Middle frontal gyrus (tissue), 1 donor: ENCODE data around the gene COL25A1.
"Not testable (repeated sequence)": the region's sequence is repeated elsewhere in the genome, so short reads cannot be mapped to it uniquely, and the experiment has no call there.

Experiments used
- DNase-seq: peaks from one replicate; pipeline ENCODE4 v3.0.0-alpha.2; 2015; ENCODE audit warnings: low spot score; ENCODE audit errors: extremely low spot score

Gene COL25A1

GRCh38 chr4:108965472-108966076 is 336.9 kb downstream of the COL25A1 start:
- no peak for DNase-seq

- DNase-seq, result no peak
These were observed 337.4 kb downstream of the COL25A1 start for GRCh38 chr4:108965016-108965415.

GRCh38 chr4:108963910-108964309 is 338.5 kb downstream of the COL25A1 start:
- DNase-seq, result no peak

- DNase-seq, result no peak
These were observed 343.0 kb downstream of the COL25A1 start for GRCh38 chr4:108959491-108959890.

GRCh38 chr4:108954880-108955279 is 347.6 kb downstream of the COL25A1 start:
- no peak for DNase-seq

- no peak for DNase-seq
These were observed 348.5 kb downstream of the COL25A1 start for GRCh38 chr4:108953941-108954340.

GRCh38 chr4:108950158-108950915 is 352.1 kb downstream of the COL25A1 start:
- no peak for DNase-seq

- no peak for DNase-seq
These were observed 354.9 kb downstream of the COL25A1 start for GRCh38 chr4:108947526-108947925.

GRCh38 chr4:108946237-108946636 is 356.2 kb downstream of the COL25A1 start:
- DNase-seq, result no peak

GRCh38 chr4:108943976-108944591 is 358.4 kb downstream of the COL25A1 start:
- DNase-seq, result no peak

GRCh38 chr4:108943371-108943770 is 359.1 kb downstream of the COL25A1 start:
- no peak for DNase-seq

GRCh38 chr4:108941904-108942430 is 360.5 kb downstream of the COL25A1 start:
- DNase-seq, result no peak

- DNase-seq, result no peak
These were observed 361.8 kb downstream of the COL25A1 start for GRCh38 chr4:108940634-108941033.

GRCh38 chr4:108940149-108940548 is 362.3 kb downstream of the COL25A1 start:
- DNase-seq, result no peak

- DNase-seq, result no peak
These were observed 365.4 kb downstream of the COL25A1 start for GRCh38 chr4:108937066-108937465.

- DNase-seq, result not testable (repeated sequence)
These were observed 368.5 kb downstream of the COL25A1 start for GRCh38 chr4:108933925-108934324.

GRCh38 chr4:108933046-108933445 is 369.4 kb downstream of the COL25A1 start:
- no peak for DNase-seq

- no peak for DNase-seq
These were observed 370.5 kb downstream of the COL25A1 start for GRCh38 chr4:108931926-108932325.

GRCh38 chr4:108930186-108930585 is 372.3 kb downstream of the COL25A1 start:
- no peak for DNase-seq

GRCh38 chr4:108926781-108927180 is 375.7 kb downstream of the COL25A1 start:
- no peak for DNase-seq

GRCh38 chr4:108926061-108926460 is 376.4 kb downstream of the COL25A1 start:
- DNase-seq, result no peak

- DNase-seq, result no peak
These were observed 380.3 kb downstream of the COL25A1 start for GRCh38 chr4:108922191-108922590.
